AG04449 (cell line): ENCODE data around the gene SDK2.

Experiments used
- CTCF ChIA-PET: fragments of 350-600 bp; formaldehyde crosslinking; extraction: SDS; loops from one replicate; lab custom pipeline; 2021; ENCODE audit warnings: antibody characterized with exemption; lab: Yijun Ruan, JAX
- POLR2A ChIA-PET: fragments of 400-600, 350-600 bp; formaldehyde crosslinking; extraction: SDS; loops from one replicate; lab custom pipeline; 2020; ENCODE audit warnings: antibody characterized with exemption, inconsistent platforms; lab: Yijun Ruan, JAX
- DNase-seq: peaks from one replicate; pipeline ENCODE4 v3.0.0-alpha.2; 2010; ENCODE audit warnings: low read depth, low spot score
- H3K4me3 ChIP-seq: 2 replicates; pipeline ENCODE4 v1.5.1; 2011; ENCODE audit warnings: low read depth, mild to moderate bottlenecking, control low read depth, low read length
- TF ChIP-seq, protein P1 (sequence below): IDR thresholded peaks from one replicate; pipeline ENCODE4 v1.5.1; 2011; ENCODE audit warnings: mild to moderate bottlenecking, moderate library complexity, low read length, control low read depth, inconsistent platforms; ENCODE audit not compliant: insufficient read depth; ENCODE audit errors: missing control alignments

The SDK2 gene

DNA sequence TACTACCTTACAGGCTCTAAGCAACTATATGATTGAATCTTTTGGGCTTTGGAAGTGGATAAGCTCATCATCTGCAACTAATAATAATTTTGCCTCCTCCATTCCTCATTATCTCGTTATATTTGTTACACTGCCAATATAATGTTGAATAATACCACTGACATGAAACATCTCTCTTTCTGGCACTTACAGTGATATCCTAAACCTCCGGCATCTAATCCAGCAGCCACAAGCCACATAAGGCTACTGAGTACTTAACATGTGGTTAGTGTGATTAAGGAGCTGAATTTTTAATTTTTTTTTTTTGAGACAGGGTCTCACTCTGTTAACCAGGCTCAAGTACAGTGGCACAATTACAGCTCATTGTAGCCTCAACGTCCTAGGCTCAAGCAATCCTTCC lies 342.1 kb downstream of the SDK2 start:
- ChIA-PET POLR2A (interaction anchor here (1.3 kb wide), 1 partner anchor 11 kb away, joined by 6 read pairs; no protein-coding TSS in a partner anchor), CTCF (interaction anchor here (1.8 to 3.4 kb wide), 3 partner anchors 9 to 68 kb away, joined by 6 to 12 read pairs (median 11); no protein-coding TSS in a partner anchor)
- TF ChIP-seq, protein P1, sequence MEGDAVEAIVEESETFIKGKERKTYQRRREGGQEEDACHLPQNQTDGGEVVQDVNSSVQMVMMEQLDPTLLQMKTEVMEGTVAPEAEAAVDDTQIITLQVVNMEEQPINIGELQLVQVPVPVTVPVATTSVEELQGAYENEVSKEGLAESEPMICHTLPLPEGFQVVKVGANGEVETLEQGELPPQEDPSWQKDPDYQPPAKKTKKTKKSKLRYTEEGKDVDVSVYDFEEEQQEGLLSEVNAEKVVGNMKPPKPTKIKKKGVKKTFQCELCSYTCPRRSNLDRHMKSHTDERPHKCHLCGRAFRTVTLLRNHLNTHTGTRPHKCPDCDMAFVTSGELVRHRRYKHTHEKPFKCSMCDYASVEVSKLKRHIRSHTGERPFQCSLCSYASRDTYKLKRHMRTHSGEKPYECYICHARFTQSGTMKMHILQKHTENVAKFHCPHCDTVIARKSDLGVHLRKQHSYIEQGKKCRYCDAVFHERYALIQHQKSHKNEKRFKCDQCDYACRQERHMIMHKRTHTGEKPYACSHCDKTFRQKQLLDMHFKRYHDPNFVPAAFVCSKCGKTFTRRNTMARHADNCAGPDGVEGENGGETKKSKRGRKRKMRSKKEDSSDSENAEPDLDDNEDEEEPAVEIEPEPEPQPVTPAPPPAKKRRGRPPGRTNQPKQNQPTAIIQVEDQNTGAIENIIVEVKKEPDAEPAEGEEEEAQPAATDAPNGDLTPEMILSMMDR = no peak
- DNase-seq = no peak
- no peak overlapping the region for H3K4me3 ChIP-seq

DNA sequence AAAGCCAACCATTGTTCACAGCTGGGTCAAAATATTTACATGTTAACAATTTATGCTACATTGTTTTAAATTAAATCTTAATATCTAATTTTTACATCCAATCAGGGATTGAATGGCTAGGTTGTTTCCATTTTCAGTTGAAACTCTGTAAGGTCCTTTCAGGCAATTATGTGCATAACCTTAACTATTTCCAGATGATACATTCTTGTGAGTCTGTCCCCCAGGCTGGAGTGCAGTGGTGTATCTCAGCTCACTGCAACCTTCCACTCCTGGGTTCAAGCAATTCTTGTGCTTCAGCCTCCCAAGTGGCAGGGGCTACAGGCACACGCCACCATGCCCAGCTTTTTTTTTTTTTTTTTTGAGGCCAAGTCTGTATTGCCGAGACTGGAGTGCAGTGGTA lies 342.9 kb downstream of the SDK2 start:
- CTCF ChIA-PET = interaction anchor here (1.8 to 3.4 kb wide), 3 partner anchors 9 to 68 kb away, joined by 6 to 12 read pairs (median 11); no protein-coding TSS in a partner anchor
- no peak overlapping the region for H3K4me3 ChIP-seq
- POLR2A ChIA-PET = interaction anchor here (0.7 kb wide), 1 partner anchor 11 kb away, joined by 3 read pairs; no protein-coding TSS in a partner anchor
- TF ChIP-seq, protein P1 = no peak
- DNase-seq = no peak

DNA sequence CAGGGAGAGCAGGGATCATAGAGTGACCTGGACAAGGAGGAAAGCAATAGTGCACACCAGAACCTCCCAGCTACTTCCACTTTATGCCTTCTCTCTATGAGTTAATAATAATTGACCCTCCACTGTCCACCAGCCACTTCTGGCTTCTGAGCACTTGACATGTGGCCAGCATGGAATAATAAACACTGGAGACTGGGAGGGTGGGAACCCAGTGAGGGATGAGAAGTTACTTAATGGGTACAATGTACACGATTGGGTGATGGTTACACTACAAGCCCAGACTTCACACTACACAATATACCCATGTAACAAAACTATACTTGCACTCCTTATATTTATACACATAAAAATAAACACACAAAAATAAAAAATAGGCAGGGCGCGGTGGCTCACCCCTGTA lies 343.9 kb downstream of the SDK2 start:
- CTCF ChIA-PET = interaction anchor here (0.7 to 3.4 kb wide), 7 partner anchors 10 to 906 kb away, joined by 3 to 11 read pairs (median 3); no protein-coding TSS in a partner anchor
- POLR2A ChIA-PET = interaction anchor here (0.7 kb wide), 1 partner anchor 362 kb away, joined by 3 read pairs; no protein-coding TSS in a partner anchor
- TF ChIP-seq, protein P1 = no peak
- DNase-seq = no peak
- no peak overlapping the region for H3K4me3 ChIP-seq

DNA sequence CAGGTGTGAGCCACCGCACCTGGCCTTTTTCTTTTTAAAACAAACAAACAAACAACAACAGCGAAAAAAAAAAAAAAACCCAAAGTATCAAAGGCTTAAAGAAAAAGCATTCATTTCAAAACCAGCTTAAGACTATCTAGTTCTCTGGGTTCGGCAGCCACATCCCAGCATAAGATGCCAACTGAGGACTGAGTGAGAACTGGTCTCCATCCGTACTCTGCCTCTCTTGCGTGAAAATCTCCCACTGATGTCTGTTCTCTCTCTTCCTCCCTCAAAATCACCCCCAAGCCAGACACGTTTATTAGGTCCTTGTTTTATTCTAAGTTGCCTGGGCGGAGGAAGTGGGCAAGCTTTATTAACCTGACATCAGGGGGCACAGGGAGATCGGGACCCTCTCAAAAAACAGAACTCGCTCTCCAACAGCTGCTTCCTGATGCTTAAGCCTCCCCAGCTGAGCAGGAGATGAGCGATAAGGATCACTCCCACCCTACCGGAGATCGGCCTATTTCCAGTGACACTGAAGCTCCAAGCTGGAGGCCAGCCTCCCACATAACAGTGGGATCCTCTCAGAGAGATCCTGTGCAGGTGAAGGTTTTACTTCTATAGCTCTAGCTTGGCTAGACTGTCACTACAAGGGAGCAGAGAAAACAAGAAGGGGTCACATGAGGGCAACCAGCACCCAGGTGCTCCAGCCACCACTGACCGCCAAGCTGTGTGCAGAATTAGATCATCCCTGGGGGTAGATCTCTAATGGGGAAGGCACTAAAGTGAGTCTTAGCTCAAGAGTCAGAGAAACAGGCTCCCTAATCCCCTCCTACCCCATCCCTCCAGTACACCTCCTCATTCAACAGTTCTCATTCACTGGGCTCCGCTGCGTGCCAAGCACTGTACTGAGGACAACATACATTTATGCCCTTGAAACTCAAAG lies 346.0 kb downstream of the SDK2 start:
- no peak for DNase-seq
- POLR2A ChIA-PET = interaction anchor here (0.6 kb wide), 1 partner anchor 13 kb away, joined by 5 read pairs; no protein-coding TSS in a partner anchor
- no peak overlapping the region for H3K4me3 ChIP-seq
- TF ChIP-seq, protein P1 = no peak
- CTCF ChIA-PET = interaction anchor here (0.9 to 2.8 kb wide), 3 partner anchors 10 to 43 kb away, joined by 3 to 11 read pairs (median 4); no protein-coding TSS in a partner anchor

DNA sequence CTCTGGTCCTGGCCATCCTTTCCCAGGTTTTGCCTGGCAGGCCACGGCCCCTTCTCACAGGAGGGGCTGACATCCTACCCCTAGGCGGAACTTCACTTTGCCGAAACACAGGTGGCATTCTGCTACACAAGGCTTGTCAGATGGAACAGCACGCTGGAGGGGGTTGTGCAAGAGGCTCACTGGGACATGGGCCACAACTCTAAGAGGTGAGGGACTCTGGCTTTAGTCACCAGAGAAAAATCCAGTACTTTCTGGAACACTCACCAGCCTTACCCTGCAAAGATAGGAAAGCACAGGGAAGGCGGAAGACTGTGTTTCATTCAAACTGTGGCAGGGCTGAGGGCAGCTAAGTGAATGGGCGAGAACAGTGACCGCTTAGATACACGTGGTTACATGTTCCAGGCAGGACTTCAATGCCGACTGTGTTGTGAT lies 350.7 kb downstream of the SDK2 start:
- CTCF ChIA-PET = interaction anchor here (1.1 kb wide), 1 partner anchor 38 kb away, joined by 3 read pairs; no protein-coding TSS in a partner anchor

More for the DNA sequence above, 350.7 kb downstream of the SDK2 start:
- TF ChIP-seq, protein P1 = no peak
- no peak overlapping the region for H3K4me3 ChIP-seq
- no peak for DNase-seq
- POLR2A ChIA-PET = no interaction called here
